NCI-H2107 (cell line): ENCODE results near the gene RBBP5.

Source experiments
- DNase-seq: peaks from one replicate; lab custom pipeline; 2025; lab: John Stamatoyannopoulos, UW

RBBP5 gene

GRCh38 chr1:205057808-205058575 is 63.8 kb downstream of the RBBP5 start:
- DNase-seq = no peak

GRCh38 chr1:205056956-205057568 is 64.7 kb downstream of the RBBP5 start:
- DNase-seq = no peak

- no peak for DNase-seq
These were observed 65.6 kb downstream of the RBBP5 start for GRCh38 chr1:205056188-205056611.

GRCh38 chr1:205054013-205054412 is 67.8 kb downstream of the RBBP5 start:
- no peak for DNase-seq

- DNase-seq = no peak
These were observed 68.5 kb downstream of the RBBP5 start for GRCh38 chr1:205053296-205053695.

GRCh38 chr1:205052690-205053089 is 69.1 kb downstream of the RBBP5 start:
- DNase-seq = no peak

GRCh38 chr1:205049479-205049878 is 72.3 kb downstream of the RBBP5 start:
- DNase-seq = no peak

GRCh38 chr1:205048382-205048781 is 73.4 kb downstream of the RBBP5 start:
- no peak for DNase-seq

GRCh38 chr1:205047764-205048231 is 74.0 kb downstream of the RBBP5 start:
- DNase-seq = no peak

- DNase-seq = no peak
These were observed 74.9 kb downstream of the RBBP5 start for GRCh38 chr1:205046870-205047269.

- no peak for DNase-seq
These were observed 76.6 kb downstream of the RBBP5 start for GRCh38 chr1:205045146-205045545.

- DNase-seq = no peak
These were observed 77.0 kb downstream of the RBBP5 start for GRCh38 chr1:205044741-205045140.

GRCh38 chr1:205043866-205044265 is 77.9 kb downstream of the RBBP5 start:
- DNase-seq = no peak

GRCh38 chr1:205042911-205043806 is 78.6 kb downstream of the RBBP5 start, which contains the start of gene CNTN2:
CNTN2 (plus strand) TSS chr1:205043212; CDS start chr1:205053186, 9,974 bp downstream.
- DNase-seq = no peak

- DNase-seq = no peak
These were observed 79.5 kb downstream of the RBBP5 start for GRCh38 chr1:205041998-205042910.

- no peak for DNase-seq
These were observed 80.6 kb downstream of the RBBP5 start for GRCh38 chr1:205041001-205041715.

GRCh38 chr1:205038132-205038786 is 83.5 kb downstream of the RBBP5 start:
- DNase-seq = no peak

GRCh38 chr1:205037539-205037938 is 84.2 kb downstream of the RBBP5 start:
- DNase-seq = no peak
